GM21447 (cell line): Measurements from ENCODE around the gene USH2A.
A peak's percentile ranks its signal among the peaks of the same experiment; 100 is the strongest.

Experiments used
- ATAC-seq: cut with Tn5 transposase; IDR thresholded peaks from one replicate; pipeline ENCODE4 v1.9.1; 2021; ENCODE audit not compliant: unreplicated experiment

Gene USH2A

GRCh38 chr1:215612391-215612790, 810.9 kb downstream of the USH2A start:
- no peak for ATAC-seq

DNA sequence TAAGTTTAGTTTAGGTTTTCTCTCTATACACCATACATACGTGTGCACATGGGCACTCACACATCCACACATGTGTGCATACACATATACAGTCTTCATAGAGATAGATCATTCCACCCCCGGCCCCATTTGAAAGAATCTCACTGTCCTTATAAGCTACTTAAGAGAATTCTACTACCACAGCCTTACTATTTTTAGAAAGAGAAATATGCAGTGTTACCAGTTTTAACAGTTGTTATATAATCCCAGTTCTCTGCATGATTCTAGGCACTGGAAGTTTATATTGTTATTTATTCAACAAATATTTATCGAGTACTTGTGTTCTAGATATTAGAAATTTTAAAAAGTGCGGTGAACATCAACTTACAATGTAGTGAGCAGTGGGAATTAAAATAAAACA, 814.6 kb downstream of the USH2A start:
- no peak for ATAC-seq

DNA sequence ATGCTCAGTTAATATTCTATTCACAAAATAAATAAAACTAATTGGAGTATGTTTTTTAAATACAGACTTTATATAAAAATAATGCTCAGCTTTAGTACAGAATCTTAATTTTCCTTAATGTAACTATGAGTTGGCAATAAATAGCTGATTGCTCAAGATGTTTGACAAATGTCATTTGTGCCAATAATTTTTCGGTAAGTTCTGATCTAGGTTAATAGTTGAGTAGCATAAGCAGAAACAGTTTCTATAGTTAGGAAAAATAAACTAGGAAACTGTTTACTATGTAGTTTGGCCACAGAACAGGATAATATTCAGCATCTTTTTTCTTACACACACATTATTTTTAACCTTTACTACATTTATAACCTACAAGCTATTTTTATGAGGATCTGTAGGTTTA, 815.8 kb downstream of the USH2A start:
- no peak for ATAC-seq

GRCh38 chr1:215606564-215607168, 816.6 kb downstream of the USH2A start:
- peak; percentile 51 for ATAC-seq

DNA sequence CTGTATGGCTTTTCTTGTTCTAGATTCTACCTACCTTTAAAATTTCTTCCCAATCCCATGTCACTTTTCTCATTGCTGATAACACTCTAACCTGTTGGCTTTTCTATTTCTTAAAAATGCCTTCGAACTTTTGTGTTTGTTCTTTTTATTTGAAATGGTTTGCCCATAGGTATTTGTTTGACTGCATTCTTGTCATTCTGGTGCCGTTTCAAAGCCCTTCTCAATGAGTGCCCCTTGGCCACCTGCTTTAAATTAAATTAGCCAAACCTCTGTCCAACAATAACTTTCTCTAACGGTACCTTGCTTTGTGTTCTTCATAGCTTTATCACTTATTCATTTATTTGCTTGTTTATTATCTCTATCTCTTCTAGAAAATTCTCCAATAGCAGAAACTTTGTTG, 817.2 kb downstream of the USH2A start:
- no peak for ATAC-seq

DNA sequence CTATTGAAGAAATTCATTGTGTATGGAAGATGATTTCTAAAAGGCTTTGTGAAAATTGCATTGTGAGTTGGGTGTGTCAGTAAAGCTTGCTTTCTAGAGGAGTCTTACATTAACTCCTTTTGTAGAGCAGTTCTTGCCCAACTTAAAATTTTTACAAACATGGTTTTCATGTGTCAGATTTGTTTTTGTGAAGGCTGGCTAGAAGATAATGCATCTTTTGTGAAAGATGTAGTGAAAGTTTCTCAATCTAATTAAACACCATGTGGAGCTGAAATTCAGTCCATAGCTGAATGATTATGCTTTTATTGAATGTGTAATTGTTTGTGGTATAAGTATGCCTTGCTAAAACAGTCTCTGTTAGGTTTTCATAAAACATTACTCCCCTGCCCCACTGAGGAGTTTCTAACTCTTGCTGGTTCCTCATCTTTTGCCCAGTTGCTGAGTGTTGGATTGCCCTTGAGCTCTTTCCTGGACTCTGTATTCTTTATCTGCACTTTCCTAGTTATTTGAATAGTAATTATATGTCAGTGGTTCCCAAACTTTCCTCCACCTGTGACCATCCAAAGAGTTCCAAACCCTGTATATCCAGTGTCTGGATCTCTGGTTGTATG, 818.1 kb downstream of the USH2A start:
- no peak for ATAC-seq

DNA sequence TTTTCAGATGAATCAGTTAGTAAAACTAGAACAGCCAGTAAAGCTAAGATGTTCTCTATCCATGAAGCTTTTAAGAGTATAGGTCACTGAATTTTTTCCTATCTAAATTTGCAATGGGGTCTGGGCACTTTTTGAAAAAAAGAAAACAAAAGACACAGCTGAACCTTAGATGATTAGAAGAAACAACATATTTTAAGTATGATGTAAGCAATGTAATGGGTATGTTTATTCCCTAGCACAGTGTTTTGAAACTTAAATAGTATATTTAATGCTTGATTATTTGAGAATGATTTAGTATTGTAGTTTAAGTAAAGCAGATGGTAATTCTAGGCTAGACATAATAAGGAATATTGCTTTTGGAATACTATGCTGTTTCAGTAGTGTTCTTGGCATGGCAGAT, 819.9 kb downstream of the USH2A start:
- ATAC-seq: no peak

- ATAC-seq: no peak
Measured at GRCh38 chr1:215601276-215601675, 822.0 kb downstream of the USH2A start.

DNA sequence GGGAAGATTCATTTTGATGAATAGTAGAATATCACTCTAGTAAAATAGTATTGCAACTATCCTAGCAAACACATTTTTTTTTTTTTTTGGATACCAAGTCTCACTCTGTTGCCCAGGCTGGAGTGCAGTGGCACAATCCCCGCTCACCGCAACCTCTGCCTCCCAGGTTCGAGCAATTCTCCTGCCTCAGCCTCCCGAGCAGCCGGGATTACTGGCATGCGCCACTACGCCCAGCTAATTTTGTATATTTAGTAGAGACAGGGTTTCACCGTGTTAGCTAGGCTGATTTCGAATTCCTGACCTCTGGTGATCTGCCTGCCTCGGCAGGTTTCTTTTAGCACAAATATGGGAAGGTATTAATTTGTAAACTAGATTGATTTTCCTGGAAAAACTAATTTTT, 822.4 kb downstream of the USH2A start:
- ATAC-seq: no peak

DNA sequence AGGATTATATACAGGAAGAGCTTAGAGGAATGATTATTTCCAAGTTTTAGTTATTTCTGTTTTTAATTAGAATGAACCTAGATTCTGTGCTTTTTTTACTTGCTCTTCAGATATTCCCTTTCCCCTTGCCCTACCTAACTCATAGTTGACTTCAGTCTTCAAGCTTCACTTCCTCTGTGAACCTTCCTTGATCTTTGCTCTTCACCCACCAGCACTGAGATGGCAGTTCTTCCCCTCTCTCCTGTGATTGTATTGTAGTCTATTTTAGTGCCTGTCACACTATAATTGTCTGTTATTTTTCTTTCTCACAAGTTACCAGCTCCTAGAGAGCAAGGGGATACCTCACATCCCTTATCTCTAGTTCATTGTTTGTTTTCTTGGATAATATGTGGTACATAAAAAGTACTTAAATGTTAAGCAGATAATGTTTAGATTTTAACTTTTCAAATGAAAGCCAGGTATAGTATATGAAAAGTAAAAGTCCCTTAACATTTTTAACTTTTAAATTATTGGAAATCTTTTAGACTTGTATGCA, 822.9 kb downstream of the USH2A start:
- no peak for ATAC-seq

DNA sequence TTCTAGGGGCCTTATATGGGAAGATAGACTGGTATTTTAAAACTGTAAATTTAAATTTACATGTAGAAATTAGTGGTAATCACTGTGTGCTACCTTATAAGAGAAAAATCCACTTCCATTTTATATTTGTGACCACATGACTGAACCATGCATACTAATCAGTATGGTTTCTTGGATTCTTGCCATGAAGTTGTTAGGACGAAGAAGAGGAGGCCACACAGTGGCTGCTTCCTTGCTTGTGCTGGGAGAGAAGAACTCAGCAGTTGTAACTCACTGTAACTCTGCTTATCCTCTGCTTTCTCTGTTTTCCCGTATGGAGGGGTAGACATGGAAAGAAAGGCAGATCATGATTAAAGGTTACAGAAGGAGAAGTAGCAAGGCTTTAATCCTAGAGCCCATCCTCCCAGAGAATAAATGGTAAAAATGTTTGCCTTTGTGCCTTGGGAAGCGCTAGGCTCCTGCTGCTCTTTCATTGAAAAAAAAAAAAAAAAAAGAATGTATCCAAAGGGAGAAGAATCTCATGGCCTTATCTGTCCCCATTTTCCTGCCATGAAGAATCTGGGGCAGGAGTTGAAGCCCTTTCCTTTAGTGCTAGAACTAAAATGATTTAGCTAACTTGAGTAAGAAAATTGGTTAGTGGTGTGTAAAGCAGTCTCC, 823.7 kb downstream of the USH2A start:
- no peak for ATAC-seq

- no peak for ATAC-seq
Measured at GRCh38 chr1:215597961-215598360, 825.3 kb downstream of the USH2A start.

- no peak for ATAC-seq
Measured at GRCh38 chr1:215595231-215595630, 828.0 kb downstream of the USH2A start.

DNA sequence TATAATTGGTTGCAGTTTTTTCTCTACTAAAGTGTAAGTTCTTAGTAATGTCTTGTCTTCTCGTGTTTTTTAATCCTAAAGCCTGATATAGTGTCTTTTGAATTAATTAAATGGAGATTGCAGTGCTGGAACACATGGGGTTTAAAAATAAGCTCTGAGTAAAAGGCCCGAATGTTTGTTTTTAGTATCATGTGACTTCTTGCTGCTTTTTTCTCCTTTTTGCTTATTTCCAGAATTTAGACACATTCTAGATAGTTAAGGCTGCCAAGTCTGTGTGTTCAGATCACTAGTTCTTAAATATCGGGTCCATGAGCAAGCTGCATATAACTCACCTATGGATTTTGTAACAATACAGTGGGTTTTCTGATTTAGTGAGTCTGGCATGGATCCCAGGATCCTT, 828.6 kb downstream of the USH2A start:
- no peak for ATAC-seq

- no peak for ATAC-seq
Measured at GRCh38 chr1:215590779-215591491, 832.3 kb downstream of the USH2A start.

DNA sequence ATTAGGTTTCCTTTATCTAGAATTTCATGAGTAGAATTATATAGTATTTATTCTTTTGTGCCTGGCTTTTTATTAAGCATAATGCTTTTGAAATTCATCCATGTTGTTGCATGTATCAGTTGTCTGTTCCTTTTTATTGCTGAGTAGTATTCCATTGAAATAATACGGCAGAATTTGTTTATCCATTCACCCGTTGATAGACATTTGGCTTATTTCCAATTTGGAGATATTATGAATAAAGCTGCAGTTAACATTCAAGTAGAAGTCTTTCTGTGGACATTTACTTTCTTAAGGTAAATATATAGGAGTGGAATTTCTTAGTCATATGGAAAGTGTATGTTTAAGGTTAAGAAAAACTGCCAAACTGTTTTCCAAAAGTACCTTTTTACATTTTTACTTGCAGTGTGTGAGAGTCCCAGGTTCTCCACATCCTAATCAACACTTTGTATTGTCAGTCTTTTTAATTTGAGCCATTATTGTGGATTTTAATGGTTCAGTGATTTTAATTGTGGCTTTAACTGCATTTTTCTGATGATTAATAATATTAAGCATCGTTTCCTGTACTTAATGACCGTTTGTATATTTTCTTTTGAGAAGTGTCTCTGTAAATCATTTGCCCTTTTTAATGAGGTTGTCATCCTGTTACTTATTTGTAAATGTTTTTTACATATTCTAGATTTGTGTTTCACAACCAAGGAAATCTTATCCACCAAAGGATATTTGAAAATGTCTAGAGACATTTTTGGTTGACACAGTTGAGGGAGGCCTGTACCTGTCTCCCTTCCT, 833.4 kb downstream of the USH2A start:
- ATAC-seq: no peak

GRCh38 chr1:215584389-215584788, 838.9 kb downstream of the USH2A start:
- peak; percentile 52 for ATAC-seq

DNA sequence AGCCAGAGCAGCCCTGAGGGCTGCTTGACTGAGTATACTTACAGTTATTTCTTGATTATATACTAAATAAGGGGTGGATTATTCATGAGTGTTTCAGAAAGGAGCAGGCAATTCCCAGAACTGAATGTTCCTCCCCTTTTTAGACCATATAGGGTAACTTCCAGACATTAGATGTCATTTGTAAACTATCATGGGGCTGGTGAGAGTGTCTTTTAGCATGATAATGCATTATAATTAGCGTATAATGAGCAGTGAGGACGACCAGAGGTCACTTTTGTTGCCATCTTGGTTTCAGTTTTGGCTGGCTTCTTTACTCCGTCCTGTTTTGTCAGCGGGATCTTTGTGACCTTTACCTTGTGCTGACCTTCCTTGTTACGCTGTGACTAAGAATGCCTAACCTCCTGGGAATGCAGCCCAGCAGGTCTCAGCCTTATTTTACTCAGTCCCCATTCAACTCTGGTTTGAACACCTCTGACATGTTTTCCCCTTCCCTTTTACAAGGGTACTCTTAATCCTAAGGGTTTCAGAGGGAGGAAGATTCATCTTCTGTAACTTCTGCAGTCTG, 840.0 kb downstream of the USH2A start:
- ATAC-seq: no peak

- ATAC-seq: no peak
Measured at GRCh38 chr1:215581896-215582295, 841.4 kb downstream of the USH2A start.
